ENCODE measurements around the gene AUP1.

The AUP1 gene

GRCh38 chr2:74556831-74557370 lies 27.4 kb upstream of the AUP1 start:
- no peak for DNase-seq (ENCODE audit: low read depth)

GRCh38 chr2:74556159-74556558 lies 26.7 kb upstream of the AUP1 start:
- DNase-seq (ENCODE audit: low read depth): no peak

- no peak for DNase-seq (ENCODE audit: low read depth)
Measured at GRCh38 chr2:74555610-74556103, 26.2 kb upstream of the AUP1 start.

- no peak for DNase-seq (ENCODE audit: low read depth)
Measured at GRCh38 chr2:74554820-74555531, 25.5 kb upstream of the AUP1 start.

- no peak for DNase-seq (ENCODE audit: low read depth)
Measured at GRCh38 chr2:74553892-74554819, 24.6 kb upstream of the AUP1 start, which contains the start of the genes DOK1 and LOXL3. Gene DOK1 (plus strand): TSS chr2:74554720. CDS start chr2:74554755, 35 bp downstream. Gene LOXL3 (minus strand): TSS chr2:74553942. CDS start chr2:74552634, 1,308 bp downstream.

- DNase-seq (ENCODE audit: low read depth): no peak
Measured at GRCh38 chr2:74552914-74553811, 23.7 kb upstream of the AUP1 start.

- DNase-seq (ENCODE audit: low read depth): no peak
Measured at GRCh38 chr2:74551942-74552913, 22.7 kb upstream of the AUP1 start.

GRCh38 chr2:74551530-74551929 lies 22.0 kb upstream of the AUP1 start:
- no peak for DNase-seq (ENCODE audit: low read depth)

- no peak for DNase-seq (ENCODE audit: low read depth)
Measured at GRCh38 chr2:74550231-74550630, 20.7 kb upstream of the AUP1 start.

GRCh38 chr2:74548900-74549826 lies 19.7 kb upstream of the AUP1 start:
- no peak for DNase-seq (ENCODE audit: low read depth)

- DNase-seq (ENCODE audit: low read depth): no peak
Measured at GRCh38 chr2:74548285-74548899, 18.9 kb upstream of the AUP1 start.

GRCh38 chr2:74546004-74546403 lies 16.5 kb upstream of the AUP1 start:
- DNase-seq (ENCODE audit: low read depth): no peak

GRCh38 chr2:74544634-74545033 lies 15.1 kb upstream of the AUP1 start:
- DNase-seq (ENCODE audit: low read depth): no peak

GRCh38 chr2:74542978-74543377 lies 13.5 kb upstream of the AUP1 start:
- DNase-seq (ENCODE audit: low read depth): no peak

GRCh38 chr2:74540291-74540690 lies 10.8 kb upstream of the AUP1 start:
- DNase-seq (ENCODE audit: low read depth): no peak

GRCh38 chr2:74538881-74539339 lies 9.4 kb upstream of the AUP1 start:
- DNase-seq (ENCODE audit: low read depth): no peak

- DNase-seq (ENCODE audit: low read depth): no peak
Measured at GRCh38 chr2:74537140-74537539, 7.6 kb upstream of the AUP1 start.

- DNase-seq (ENCODE audit: low read depth): no peak
Measured at GRCh38 chr2:74536166-74536950, 6.9 kb upstream of the AUP1 start.

Measured in non-pigmented ciliary epithelial cell (primary cell).